ENCODE data around the gene TREX2. TPM values are rescaled to one million over a fixed set of nuclear protein-coding genes. Genes with fewer than 3 reads are reported as not detected.

Gene TREX2
- total and polyA plus RNA-seq, 2 of the 8 experiments (the other 6 are each of a cell fraction or from before 2014, with no cell fraction given) = 0.71 to 0.80 TPM

DNA sequence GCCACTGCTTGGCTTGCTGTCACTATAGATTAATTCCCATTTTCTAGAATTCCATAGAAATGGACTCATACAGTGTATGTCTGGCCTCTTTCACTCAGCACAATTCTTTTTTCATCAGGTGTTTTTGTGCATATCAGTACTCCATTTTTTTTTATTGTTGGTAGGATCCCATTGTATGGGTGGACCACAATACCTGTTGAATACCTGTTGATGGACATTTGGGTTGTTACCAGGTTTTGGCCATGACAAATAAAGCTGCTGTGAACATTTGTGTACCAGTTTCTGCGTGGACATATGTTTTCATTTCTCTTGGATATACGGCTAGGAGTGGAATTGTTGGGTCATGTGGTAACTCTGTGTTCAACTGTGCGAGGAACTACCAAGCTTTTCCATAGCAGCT lies 19.7 kb downstream of the TREX2 start:
- Histone ChIP-seq H2BK12ac (ENCODE audit: low read depth, low read length) (no peak overlapping the region), H4K8ac (ENCODE audit: extremely low read depth, insufficient read depth, low read length) (no peak overlapping the region), H2AK5ac (ENCODE audit: low read depth, low read length) (no peak overlapping the region), H2BK20ac (ENCODE audit: low read length) (no peak overlapping the region), H3K23me2 (ENCODE audit: low read depth, low read length) (no peaks in the 10 kb centered on the region), H3K56ac (replicated peaks; ENCODE audit: insufficient read length, low read depth, low read length) (no peak overlapping the region), H3K4me1 (replicated peaks in 1 of 4; ENCODE audit: control insufficient read depth in 3 of 4, insufficient read depth in 4 of 4, low read length in 3 of 4) (0 out of 7 replicates have a peak, but pooled peaks cover 0 to 2% (median 0%) of the 10 kb centered on the region in 4 experiments), H3K14ac (ENCODE audit: insufficient read length) (no peak overlapping the region), H3K4me3 (ENCODE audit: extremely low read depth in 1 of 4, insufficient read depth in 2 of 4, low read depth in 3 of 4, low read length in 4 of 4) (no peak overlapping the region), H2BK5ac (ENCODE audit: low read depth, low read length) (no peak overlapping the region), H3K4ac (replicated peaks; ENCODE audit: insufficient read length, low read depth, low read length) (no peak overlapping the region), H3K23ac (ENCODE audit: insufficient read length) (no peak overlapping the region), H4K20me1 (replicated peaks in 1 of 2; ENCODE audit: control insufficient read depth in 1 of 2, insufficient read depth in 2 of 2, low read length in 2 of 2) (no peaks in the 10 kb centered on the region), H2BK120ac (replicated peaks; ENCODE audit: low read depth, low read length) (no peak overlapping the region), H3K9me3 (ENCODE audit: insufficient read depth in 2 of 2, low read depth in 1 of 2, low read length in 1 of 2) (no peaks in the 10 kb centered on the region), H2AFZ (ENCODE audit: low read length) (no peak overlapping the region), H3K18ac (ENCODE audit: extremely low read depth, low read length) (no peak overlapping the region), H3K27ac (ENCODE audit: low read depth, low read length) (no peak overlapping the region), H3K79me1 (ENCODE audit: low read depth, low read length) (no peaks in the 10 kb centered on the region), H3K79me2 (ENCODE audit: control insufficient read depth in 1 of 2, insufficient read depth in 2 of 2, low read length in 2 of 2) (no peaks in the 10 kb centered on the region), H4K5ac (ENCODE audit: insufficient read length, low read depth, low read length) (no peak overlapping the region), H4K91ac (replicated peaks; ENCODE audit: insufficient read length, low read length) (no peak overlapping the region), H3K9ac (replicated peaks in 1 of 4; ENCODE audit: extremely low read depth in 1 of 4, low read depth in 3 of 4, low read length in 3 of 4) (no peak overlapping the region), H3K27me3 (replicated peaks in 1 of 4; ENCODE audit: control insufficient read depth in 3 of 4, extremely low read depth in 1 of 4, insufficient read depth in 3 of 4, low read length in 3 of 4) (no peaks in the 10 kb centered on the region), H2BK15ac (ENCODE audit: low read length) (no peak overlapping the region), H3K4me2 (ENCODE audit: insufficient read depth in 1 of 2, low read depth in 2 of 2, low read length in 2 of 2) (no peak overlapping the region), H3K36me3 (ENCODE audit: control insufficient read depth in 2 of 4, insufficient read depth in 4 of 4, low read length in 3 of 4) (no peaks in the 10 kb centered on the region)
- CTCF ChIA-PET (ENCODE audit: partially characterized antibody) = no interaction called here
- DNase-seq (ENCODE audit: low read depth in 1 of 2, low spot score in 2 of 2) (no peak), FAIRE-seq (peak; percentile 65)
- TF ChIP-seq, protein P1, sequence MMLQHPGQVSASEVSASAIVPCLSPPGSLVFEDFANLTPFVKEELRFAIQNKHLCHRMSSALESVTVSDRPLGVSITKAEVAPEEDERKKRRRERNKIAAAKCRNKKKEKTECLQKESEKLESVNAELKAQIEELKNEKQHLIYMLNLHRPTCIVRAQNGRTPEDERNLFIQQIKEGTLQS (IDR thresholded peaks at IDR 0.05; ENCODE audit: insufficient read depth, low read depth, low read length) = no peak
- TF ChIP-seq SP1 (IDR thresholded peaks at IDR 0.05; ENCODE audit: low read depth, low read length) (no peak), HDAC2 (IDR thresholded peaks at IDR 0.05; ENCODE audit: borderline replicate concordance in 1 of 2, low read depth in 2 of 2, low read length in 2 of 2) (no peak), SRF (IDR thresholded peaks at IDR 0.05; ENCODE audit: low read depth, low read length) (no peak), SIRT6 (IDR thresholded peaks at IDR 0.05; ENCODE audit: low read length) (no peak), SP2 (IDR thresholded peaks at IDR 0.05; ENCODE audit: low read length) (no peak), RXRA (IDR thresholded peaks at IDR 0.05; ENCODE audit: insufficient read depth, low read depth, low read length) (no peak)
- WGBS, 2 experiments (ENCODE audit: extremely low coverage in 1 of 2, insufficient coverage in 1 of 2, insufficient read length in 1 of 2, insufficient replicate concordance in 2 of 2, low coverage in 1 of 2, low lambda C conversion rate in 2 of 2, missing lambda C conversion rate in 1 of 2) = 96% methylated on average over 3 of the region's 3 CpGs; no CpG with 5 or more reads in 1 of the 2 experiments
- POLR2A ChIA-PET (ENCODE audit: partially characterized antibody) = no interaction called here

Data from H1 (cell line).